OCI-LY1 (cell line): ENCODE measurements around the gene TLR3.

Experiments used
- H2AFZ ChIP-seq: fragments of 200-600 bp; sonication (generic), shearing (Covaris generic); 2 replicates; pipeline ENCODE4 v1.6.0; 2014; ENCODE audit warnings: antibody characterized with exemption, mild to moderate bottlenecking, low read length
- H3F3A ChIP-seq: fragments of 200-600 bp; sonication (generic), shearing (Covaris generic); 2 replicates; pipeline ENCODE4 v1.6.0; 2014; ENCODE audit warnings: mild to moderate bottlenecking, antibody characterized with exemption, low read length, moderate library complexity; ENCODE audit not compliant: insufficient read depth
- H3K27ac ChIP-seq: fragments of 200-600 bp; sonication (generic); 2 replicates; pipeline ENCODE4 v1.5.1; 2014; ENCODE audit warnings: low read length, mixed run types, mild to moderate bottlenecking, low read depth; ENCODE audit not compliant: poor library complexity, severe bottlenecking
- H3K27me3 ChIP-seq: fragments of 200-600 bp; sonication (generic); 2 replicates; pipeline ENCODE4 v1.6.0; 2014; ENCODE audit warnings: antibody characterized with exemption, mild to moderate bottlenecking, low read length, moderate library complexity; ENCODE audit not compliant: insufficient read depth
- H3K36me3 ChIP-seq: fragments of 200-600 bp; sonication (generic); 2 replicates; pipeline ENCODE4 v1.6.1; 2014; ENCODE audit warnings: mild to moderate bottlenecking, antibody characterized with exemption, low read length, moderate library complexity, mixed read lengths; ENCODE audit not compliant: insufficient read depth
- H3K4me1 ChIP-seq: fragments of 200-600 bp; sonication (generic); 2 replicates; pipeline ENCODE4 v1.5.1; 2014; ENCODE audit warnings: mild to moderate bottlenecking, low read length, moderate library complexity; ENCODE audit not compliant: insufficient read depth, severe bottlenecking
- H3K4me2 ChIP-seq: fragments of 200-600 bp; sonication (generic), shearing (Covaris generic); 2 replicates; pipeline ENCODE4 v1.6.1; 2014; ENCODE audit warnings: low read length
- H3K4me3 ChIP-seq: fragments of 200-600 bp; sonication (generic); 2 replicates; pipeline ENCODE4 v1.5.1; 2014; ENCODE audit warnings: low read length, low read depth, mild to moderate bottlenecking, mixed read lengths; ENCODE audit not compliant: poor library complexity, severe bottlenecking
- H3K79me2 ChIP-seq: fragments of 200-600 bp; shearing (Covaris generic); 2 replicates; pipeline ENCODE4 v1.6.1; 2016; ENCODE audit warnings: mixed run types, low read length, mixed read lengths; ENCODE audit not compliant: insufficient read depth
- H3K9ac ChIP-seq: fragments of 200-600 bp; sonication (generic), shearing (Covaris generic); 2 replicates; pipeline ENCODE4 v1.6.1; 2014; ENCODE audit warnings: mild to moderate bottlenecking, low read length, mixed read lengths
- H3K9me2 ChIP-seq: fragments of 200-600 bp; sonication (generic), shearing (Covaris generic); 2 replicates; pipeline ENCODE4 v1.6.1; 2014; ENCODE audit warnings: low read depth, mild to moderate bottlenecking, low read length, mixed read lengths
- H3K9me3 ChIP-seq: fragments of 200-600 bp; shearing (Covaris generic); 2 replicates; pipeline ENCODE4 v1.6.1; 2014; ENCODE audit warnings: low read length, mixed read lengths
- H4K20me1 ChIP-seq: fragments of 200-600 bp; sonication (generic), shearing (Covaris generic); 2 replicates; pipeline ENCODE4 v1.6.0; 2016; ENCODE audit warnings: mild to moderate bottlenecking, low read length; ENCODE audit not compliant: insufficient read depth
- EZH2 ChIP-seq: fragments of 200-600 bp; sonication (generic), shearing (Covaris generic); IDR thresholded peaks from 2 replicates; pipeline ENCODE4 v1.8.0; 2017; ENCODE audit warnings: borderline replicate concordance, mixed run types, mild to moderate bottlenecking, antibody characterized with exemption, low read length, moderate library complexity, mixed read lengths
- TF ChIP-seq, protein P1 (sequence below): fragments of 200-600 bp; sonication (generic), shearing (Covaris generic); IDR thresholded peaks from 2 replicates; pipeline ENCODE4 v1.5.1; 2017; ENCODE audit warnings: mild to moderate bottlenecking, antibody characterized with exemption, low read length, moderate library complexity, mixed read lengths

TLR3 gene

DNA sequence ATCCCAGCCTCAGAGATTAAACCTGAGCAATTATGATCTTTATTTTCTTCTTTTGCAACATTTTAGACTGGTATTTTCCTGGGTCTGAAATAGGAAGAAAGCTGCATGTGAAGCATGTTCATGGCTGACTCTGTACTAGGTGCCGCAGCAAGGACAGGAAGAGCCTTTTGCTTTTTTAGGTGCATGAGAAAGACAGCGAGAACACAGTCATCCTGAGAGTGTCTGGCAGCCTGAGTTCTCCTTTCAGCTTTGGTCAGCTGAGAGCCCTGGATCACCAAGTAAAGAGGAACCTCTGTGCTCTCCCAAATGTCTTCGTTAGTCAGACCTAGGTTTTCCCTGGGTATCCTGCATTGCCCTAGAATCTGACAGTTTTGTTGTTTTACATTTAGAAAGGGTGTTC, 65.3 kb downstream of the TLR3 start:
- no peak overlapping the region for H3K9ac ChIP-seq
- H3K9me2 ChIP-seq, result no peaks in the 10 kb centered on the region
- H3K27ac ChIP-seq, result no peak overlapping the region
- H3K9me3 ChIP-seq, result no peaks in the 10 kb centered on the region
- no peaks in the 10 kb centered on the region for H3K4me1 ChIP-seq
- no peaks in the 10 kb centered on the region for H3K79me2 ChIP-seq
- no peak overlapping the region for H2AFZ ChIP-seq
- H3F3A ChIP-seq, result no peaks in the 10 kb centered on the region
- no peaks in the 10 kb centered on the region for H3K36me3 ChIP-seq
- no peaks in the 10 kb centered on the region; the same call in 1 of the 2 replicates for H3K27me3 ChIP-seq
- no peak overlapping the region for H3K4me3 ChIP-seq
- TF ChIP-seq EZH2, result no peak
- TF ChIP-seq, protein P1, sequence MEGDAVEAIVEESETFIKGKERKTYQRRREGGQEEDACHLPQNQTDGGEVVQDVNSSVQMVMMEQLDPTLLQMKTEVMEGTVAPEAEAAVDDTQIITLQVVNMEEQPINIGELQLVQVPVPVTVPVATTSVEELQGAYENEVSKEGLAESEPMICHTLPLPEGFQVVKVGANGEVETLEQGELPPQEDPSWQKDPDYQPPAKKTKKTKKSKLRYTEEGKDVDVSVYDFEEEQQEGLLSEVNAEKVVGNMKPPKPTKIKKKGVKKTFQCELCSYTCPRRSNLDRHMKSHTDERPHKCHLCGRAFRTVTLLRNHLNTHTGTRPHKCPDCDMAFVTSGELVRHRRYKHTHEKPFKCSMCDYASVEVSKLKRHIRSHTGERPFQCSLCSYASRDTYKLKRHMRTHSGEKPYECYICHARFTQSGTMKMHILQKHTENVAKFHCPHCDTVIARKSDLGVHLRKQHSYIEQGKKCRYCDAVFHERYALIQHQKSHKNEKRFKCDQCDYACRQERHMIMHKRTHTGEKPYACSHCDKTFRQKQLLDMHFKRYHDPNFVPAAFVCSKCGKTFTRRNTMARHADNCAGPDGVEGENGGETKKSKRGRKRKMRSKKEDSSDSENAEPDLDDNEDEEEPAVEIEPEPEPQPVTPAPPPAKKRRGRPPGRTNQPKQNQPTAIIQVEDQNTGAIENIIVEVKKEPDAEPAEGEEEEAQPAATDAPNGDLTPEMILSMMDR, result no peak
- no peaks in the 10 kb centered on the region for H4K20me1 ChIP-seq
- no peak overlapping the region for H3K4me2 ChIP-seq

DNA sequence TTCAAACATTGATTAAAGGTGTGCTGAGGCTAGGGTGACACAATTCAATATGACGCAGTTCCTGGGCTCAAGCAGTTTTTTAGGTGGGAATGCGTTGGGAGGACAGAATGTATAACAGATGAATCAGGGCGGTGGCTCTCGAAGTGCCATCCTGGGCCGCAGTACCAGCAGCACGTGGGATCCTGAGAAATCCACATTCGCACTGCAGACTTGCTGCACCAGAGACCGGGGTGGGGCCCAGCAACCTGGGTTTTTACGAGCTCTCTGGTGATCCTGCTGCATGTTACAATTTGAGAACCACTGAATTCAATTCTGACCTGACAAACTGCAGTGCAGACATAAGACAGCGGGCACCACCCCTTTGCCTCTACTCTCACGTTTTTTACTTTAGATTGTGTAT, 65.9 kb downstream of the TLR3 start:
- Histone ChIP-seq H3K27me3 (no peaks in the 10 kb centered on the region; the same call in 1 of the 2 replicates), H3K9ac (no peak overlapping the region), H3F3A (no peaks in the 10 kb centered on the region), H3K4me2 (no peak overlapping the region), H3K36me3 (no peaks in the 10 kb centered on the region), H2AFZ (no peak overlapping the region), H3K27ac (no peak overlapping the region), H3K4me3 (no peak overlapping the region), H3K9me3 (no peaks in the 10 kb centered on the region), H3K4me1 (no peaks in the 10 kb centered on the region), H3K9me2 (no peaks in the 10 kb centered on the region), H4K20me1 (no peaks in the 10 kb centered on the region), H3K79me2 (no peaks in the 10 kb centered on the region)
- TF ChIP-seq, protein P1, result no peak
- no peak for TF ChIP-seq EZH2

DNA sequence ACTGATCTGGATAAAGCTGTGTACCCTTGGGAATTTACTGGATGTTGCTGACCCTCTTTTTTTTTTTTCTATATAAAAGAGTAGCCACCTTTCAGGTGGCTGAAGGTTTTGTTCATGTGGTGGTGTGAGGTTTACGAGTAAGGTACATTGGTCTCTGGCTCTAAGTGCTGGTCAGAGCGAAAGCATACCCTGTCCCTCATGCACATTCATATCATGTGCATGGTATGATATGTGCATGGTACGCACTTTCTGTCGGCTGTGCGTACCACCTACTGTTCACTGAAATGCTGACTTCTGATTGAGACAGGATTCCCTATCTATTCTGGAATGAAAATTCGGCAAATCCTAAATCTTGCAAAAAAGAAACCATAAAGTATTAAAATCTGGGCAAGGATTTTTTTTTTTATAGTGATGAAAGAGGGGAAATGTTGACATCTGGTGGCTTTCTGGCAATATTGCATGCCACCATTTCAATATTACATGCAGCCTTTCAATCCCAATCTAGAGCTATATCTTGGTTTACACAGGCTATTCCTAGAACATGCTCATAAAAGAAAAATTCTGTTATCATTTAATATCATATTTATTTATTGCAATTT, 68.3 kb downstream of the TLR3 start:
- Histone ChIP-seq H3K9ac (no peak overlapping the region), H3K4me3 (no peak overlapping the region), H3K27ac (no peak overlapping the region), H3K36me3 (no peaks in the 10 kb centered on the region), H3K4me1 (no peaks in the 10 kb centered on the region), H3K9me2 (no peaks in the 10 kb centered on the region), H4K20me1 (no peaks in the 10 kb centered on the region), H3K27me3 (no peaks in the 10 kb centered on the region; the same call in 1 of the 2 replicates), H3F3A (0 out of 2 replicates have a peak, but pooled peaks cover 4% of the 10 kb centered on the region), H3K9me3 (no peaks in the 10 kb centered on the region), H3K79me2 (no peaks in the 10 kb centered on the region), H3K4me2 (no peak overlapping the region), H2AFZ (no peak overlapping the region)
- no peak for TF ChIP-seq EZH2
- TF ChIP-seq, protein P1, result peak; percentile 75
